ENCODE measurements around the gene ETNPPL. TPM values are rescaled to one million over a fixed set of nuclear protein-coding genes. Genes with fewer than 3 reads are reported as not detected.

Gene ETNPPL
- total RNA-seq, 1 donor, result not detected

DNA sequence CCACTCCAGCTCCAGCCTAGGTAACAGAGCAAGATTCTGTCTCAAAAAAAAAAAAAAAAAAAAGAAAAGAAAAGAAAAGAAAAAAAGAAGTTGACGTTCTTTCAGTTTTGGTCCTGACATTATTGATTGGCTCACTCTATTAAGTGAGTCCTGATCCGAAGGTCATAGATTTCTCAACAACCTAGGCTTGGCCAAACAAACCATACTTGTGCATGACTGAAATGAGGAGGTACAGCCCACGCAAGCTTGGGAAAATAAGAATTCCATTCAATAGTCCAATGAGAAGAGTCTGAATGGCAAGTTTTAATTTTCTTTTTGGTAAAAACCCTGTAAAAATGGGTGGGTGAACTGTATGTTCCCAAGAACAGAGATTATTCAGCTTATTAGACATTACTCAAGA is 3.2 kb upstream of the ETNPPL start:
- no peak overlapping the region for H3K4me3 ChIP-seq (ENCODE audit: low read depth, low read length)
- no peak for TF ChIP-seq CTCF (IDR thresholded peaks at IDR 0.05; ENCODE audit: insufficient read depth, low read length)
- DNase-seq (ENCODE audit: low read depth), result no peak

- no peak for DNase-seq (ENCODE audit: low read depth)
- TF ChIP-seq CTCF (IDR thresholded peaks at IDR 0.05; ENCODE audit: insufficient read depth, low read length), result no peak
- H3K4me3 ChIP-seq (ENCODE audit: low read depth, low read length), result no peak overlapping the region
Measured at GRCh38 chr4:108763986-108764385, 1.1 kb upstream of the ETNPPL start.

DNA sequence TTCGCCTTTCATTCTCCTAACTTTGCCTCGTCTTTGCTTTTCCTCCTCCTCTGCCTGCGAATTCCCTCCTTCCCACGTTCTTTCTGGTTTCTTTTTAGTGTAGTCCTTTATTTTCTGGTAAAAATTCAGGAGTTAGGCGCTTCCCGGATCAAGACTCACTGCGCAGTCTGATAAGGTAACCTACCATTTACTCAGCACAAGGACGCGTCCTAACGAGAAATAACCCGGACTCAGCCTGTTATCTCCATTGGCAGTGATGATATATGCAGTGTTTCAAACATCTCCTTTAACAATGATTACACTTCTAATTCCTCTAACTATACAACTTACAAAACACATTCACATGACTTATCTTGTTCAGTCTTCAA is 357 bp upstream of the ETNPPL start:
- TF ChIP-seq CTCF (IDR thresholded peaks at IDR 0.05; ENCODE audit: insufficient read depth, low read length), result no peak
- peak overlapping the region; percentile 62 for H3K4me3 ChIP-seq (ENCODE audit: low read depth, low read length)
- DNase-seq (ENCODE audit: low read depth), result no peak

DNA sequence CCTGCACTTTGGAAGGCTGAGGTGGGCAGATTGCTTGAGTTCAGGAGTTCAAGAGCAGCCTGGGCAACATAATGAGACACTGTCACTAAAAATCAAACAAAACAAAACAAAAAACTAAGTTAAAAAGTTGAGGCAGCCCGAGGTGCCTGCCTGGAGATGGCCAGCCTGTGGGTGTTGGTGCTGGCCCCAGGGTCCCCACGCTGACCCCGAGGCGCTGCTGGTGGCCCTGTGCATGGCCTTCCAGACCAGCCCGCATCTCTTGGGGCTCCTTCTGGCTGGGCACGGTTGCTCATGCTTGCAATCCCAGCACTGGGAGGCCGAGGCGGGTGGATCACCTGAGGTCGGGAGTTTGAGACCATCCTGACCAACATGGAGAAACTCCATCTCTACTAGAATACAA is 4.4 kb downstream of the ETNPPL start:
- H3K4me3 ChIP-seq (ENCODE audit: low read depth, low read length), result no peak overlapping the region
- TF ChIP-seq CTCF (IDR thresholded peaks at IDR 0.05; ENCODE audit: insufficient read depth, low read length), result no peak
- DNase-seq (ENCODE audit: low read depth), result no peak

DNA sequence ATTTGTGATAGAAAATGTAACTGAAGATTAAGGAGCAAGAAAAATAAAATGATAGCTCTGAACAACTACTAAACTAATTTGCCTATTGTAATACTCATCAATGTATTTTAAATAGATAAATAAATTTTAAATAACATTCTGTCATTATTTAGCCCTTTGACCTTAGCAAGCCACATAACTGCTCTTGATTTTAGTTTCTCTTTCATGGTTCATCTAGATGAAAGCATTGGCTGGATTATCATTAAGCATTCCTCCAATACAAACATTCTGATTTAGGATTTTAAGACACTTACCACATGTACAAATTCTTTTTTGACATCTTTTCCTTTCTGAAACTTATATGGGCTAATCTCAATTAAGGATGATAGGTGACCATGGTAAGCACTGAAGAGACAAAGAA is 8.5 kb downstream of the ETNPPL start:
- TF ChIP-seq CTCF (IDR thresholded peaks at IDR 0.05; ENCODE audit: insufficient read depth, low read length), result no peak
- no peak for DNase-seq (ENCODE audit: low read depth)

GRCh38 chr4:108751321-108751720 is 11.5 kb downstream of the ETNPPL start:
- H3K4me3 ChIP-seq (ENCODE audit: low read depth, low read length), result no peak overlapping the region
- DNase-seq (ENCODE audit: low read depth), result no peak
- no peak for TF ChIP-seq CTCF (IDR thresholded peaks at IDR 0.05; ENCODE audit: insufficient read depth, low read length)

More for the DNA sequence above, 8.5 kb downstream of the ETNPPL start:
- no peak overlapping the region for H3K4me3 ChIP-seq (ENCODE audit: low read depth, low read length)

DNA sequence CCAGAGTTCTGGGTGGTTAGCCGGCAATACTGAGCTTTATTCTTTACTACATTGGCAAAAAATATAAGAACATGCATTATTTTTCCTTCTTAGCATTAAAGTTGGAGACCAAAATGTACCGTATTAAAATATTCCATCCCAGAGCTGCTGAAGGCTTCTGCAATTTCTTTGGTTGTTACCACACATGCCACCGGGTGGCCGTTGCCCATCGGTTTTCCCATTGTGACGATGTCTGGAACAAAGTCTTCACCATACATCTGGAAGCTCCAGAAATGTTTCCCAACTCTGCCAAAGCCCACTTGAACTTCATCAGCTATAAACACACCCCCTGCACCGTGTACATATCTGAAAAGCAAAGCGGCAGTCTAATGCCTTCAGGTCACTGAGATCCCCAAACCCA is 13.7 kb downstream of the ETNPPL start:
- DNase-seq (ENCODE audit: low read depth), result no peak
- no peak overlapping the region for H3K4me3 ChIP-seq (ENCODE audit: low read depth, low read length)
- TF ChIP-seq CTCF (IDR thresholded peaks at IDR 0.05; ENCODE audit: insufficient read depth, low read length), result no peak

Measured in fibroblast of the aortic adventitia (primary cell).